RPMI8226 (cell line): ENCODE measurements around the gene SUGP2.
"Not testable (repeated sequence)": the region's sequence is repeated elsewhere in the genome, so short reads cannot be mapped to it uniquely, and the experiment has no call there.

Source experiments
- DNase-seq: peaks from one replicate; pipeline ENCODE4 v3.0.0-alpha.2; 2015

SUGP2 gene

GRCh38 chr19:18987456-18987855 lies 45.9 kb downstream of the SUGP2 start:
- DNase-seq = no peak

- DNase-seq = peak; percentile 55
Observed at GRCh38 chr19:18985257-18985656, 48.1 kb downstream of the SUGP2 start.

- no peak for DNase-seq
Observed at GRCh38 chr19:18984251-18984650, 49.1 kb downstream of the SUGP2 start.

GRCh38 chr19:18982669-18983068 lies 50.6 kb downstream of the SUGP2 start:
- DNase-seq = no peak

GRCh38 chr19:18980432-18981020 lies 52.8 kb downstream of the SUGP2 start:
- no peak for DNase-seq

GRCh38 chr19:18978616-18979015 lies 54.7 kb downstream of the SUGP2 start:
- DNase-seq = no peak

- no peak for DNase-seq
Observed at GRCh38 chr19:18975869-18976268, 57.4 kb downstream of the SUGP2 start.

- no peak for DNase-seq
Observed at GRCh38 chr19:18975011-18975410, 58.3 kb downstream of the SUGP2 start.

- no peak for DNase-seq
Observed at GRCh38 chr19:18972851-18973250, 60.5 kb downstream of the SUGP2 start.

GRCh38 chr19:18972301-18972811 lies 61.0 kb downstream of the SUGP2 start:
- DNase-seq = no peak

- no peak for DNase-seq
Observed at GRCh38 chr19:18969931-18970659, 63.2 kb downstream of the SUGP2 start.

GRCh38 chr19:18967358-18968146 lies 65.8 kb downstream of the SUGP2 start:
- DNase-seq = peak; percentile 43

- no peak for DNase-seq
Observed at GRCh38 chr19:18966307-18966706, 67.0 kb downstream of the SUGP2 start.

GRCh38 chr19:18964121-18964520 lies 69.2 kb downstream of the SUGP2 start:
- DNase-seq = no peak

- peak; percentile 59 for DNase-seq
Observed at GRCh38 chr19:18961767-18962620, 71.3 kb downstream of the SUGP2 start.

- DNase-seq = no peak
Observed at GRCh38 chr19:18960370-18960769, 72.9 kb downstream of the SUGP2 start.

- no peak for DNase-seq
Observed at GRCh38 chr19:18955042-18955441, 78.3 kb downstream of the SUGP2 start.

- no peak for DNase-seq
Observed at GRCh38 chr19:18954094-18954493, 79.2 kb downstream of the SUGP2 start.

GRCh38 chr19:18952364-18953003 lies 80.8 kb downstream of the SUGP2 start:
- not testable (repeated sequence) for DNase-seq

GRCh38 chr19:18951721-18952281 lies 81.5 kb downstream of the SUGP2 start:
- no peak for DNase-seq

- DNase-seq = no peak
Observed at GRCh38 chr19:18949858-18950257, 83.5 kb downstream of the SUGP2 start.

- no peak for DNase-seq
Observed at GRCh38 chr19:18948976-18949356, 84.4 kb downstream of the SUGP2 start.
